Activated CD8-positive, alpha-beta memory T cell treated with anti-CD3 and anti-CD28 coated beads for 4 hours (primary cell): ENCODE measurements around the gene HSF2BP.
"Not testable (repeated sequence)": the region's sequence is repeated elsewhere in the genome, so short reads cannot be mapped to it uniquely, and the experiment has no call there.

ENCODE experiments used
- DNase-seq, 2 donors: peaks; one replicate each; pipeline ENCODE4 v3.0.0-alpha.2; 2020; ENCODE audit warnings: low read depth in 2 of 2

HSF2BP gene

DNA sequence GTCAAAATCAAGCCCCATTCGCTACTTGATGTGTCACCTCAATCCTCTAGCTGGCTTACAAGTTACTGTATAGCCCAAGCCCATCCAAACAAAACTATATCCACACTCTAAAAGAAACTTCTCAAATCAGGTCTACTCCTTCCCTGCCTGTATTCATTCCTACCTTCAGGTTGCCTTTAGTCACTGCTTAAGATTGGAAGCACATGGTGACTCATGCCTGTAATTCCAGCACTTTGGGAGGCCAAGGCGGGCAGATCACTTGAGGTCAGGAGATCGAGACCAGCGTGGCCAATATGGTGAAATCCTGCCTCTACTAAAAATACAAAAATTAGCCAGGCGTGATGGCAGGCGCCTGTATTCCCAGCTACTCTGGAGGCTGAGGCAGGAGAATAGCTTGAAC is 7.4 kb downstream of the HSF2BP start:
- DNase-seq, result not testable (repeated sequence)

GRCh38 chr21:43648171-43648570 is 11.1 kb downstream of the HSF2BP start:
- no peak for DNase-seq

DNA sequence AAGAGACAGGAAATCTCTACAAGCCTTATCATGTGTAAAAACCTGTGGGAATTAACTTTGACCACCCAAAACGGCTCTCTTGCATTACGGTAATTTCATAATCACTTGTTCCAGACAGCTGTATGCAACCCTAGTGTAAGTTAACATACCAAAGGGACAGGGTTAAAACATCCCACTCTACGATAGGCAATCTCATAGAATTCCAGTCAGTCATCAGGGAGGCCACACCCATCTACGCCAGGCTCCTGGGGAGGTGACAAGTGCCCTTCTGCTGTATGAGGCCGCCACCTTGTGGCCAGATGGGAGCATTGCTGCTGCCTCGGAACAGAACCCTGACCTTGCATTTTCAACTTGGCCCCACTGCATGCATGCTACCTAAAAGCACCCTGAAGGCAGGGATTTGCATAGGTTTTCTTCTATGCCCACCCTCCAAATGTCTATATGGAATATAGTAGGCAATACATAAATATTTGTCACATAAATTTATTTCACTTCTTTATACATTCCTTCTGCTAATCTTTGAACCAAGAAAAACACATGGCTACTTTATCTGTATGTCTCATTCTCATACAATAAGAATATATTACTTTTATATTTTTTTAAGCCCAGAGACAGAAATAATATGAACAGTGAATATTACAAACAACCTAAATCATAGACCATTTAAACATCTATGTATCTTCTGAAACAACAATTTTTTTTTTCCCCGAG is 12.6 kb downstream of the HSF2BP start:
- peak; percentile 68 to 73 for DNase-seq

DNA sequence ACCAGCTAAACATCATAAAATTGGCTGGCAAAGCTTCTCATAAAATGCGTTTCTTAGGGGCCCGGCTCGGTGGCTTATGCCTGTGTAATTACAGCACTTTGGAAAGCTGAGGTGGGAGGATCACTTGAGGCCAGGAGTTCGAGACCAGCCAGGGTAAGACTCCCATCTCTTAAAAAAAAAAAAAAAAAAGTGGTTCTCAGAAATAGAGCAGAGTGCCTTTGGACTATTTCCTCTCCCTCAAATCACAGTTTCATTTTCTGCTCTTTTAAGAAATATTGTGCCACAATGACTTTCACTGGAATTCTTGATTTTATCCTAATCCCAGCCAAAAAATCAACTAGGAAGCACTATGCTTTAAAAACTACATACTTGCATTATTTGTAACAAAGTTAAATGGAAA is 13.3 kb downstream of the HSF2BP start:
- no peak for DNase-seq

- no peak for DNase-seq
These were observed 14.0 kb downstream of the HSF2BP start for GRCh38 chr21:43645136-43645891.

- DNase-seq, result no peak
These were observed 14.7 kb downstream of the HSF2BP start for GRCh38 chr21:43644609-43645008.

- DNase-seq, result no peak
These were observed 15.2 kb downstream of the HSF2BP start for GRCh38 chr21:43644071-43644470.

GRCh38 chr21:43643193-43643592 is 16.1 kb downstream of the HSF2BP start:
- no peak for DNase-seq

DNA sequence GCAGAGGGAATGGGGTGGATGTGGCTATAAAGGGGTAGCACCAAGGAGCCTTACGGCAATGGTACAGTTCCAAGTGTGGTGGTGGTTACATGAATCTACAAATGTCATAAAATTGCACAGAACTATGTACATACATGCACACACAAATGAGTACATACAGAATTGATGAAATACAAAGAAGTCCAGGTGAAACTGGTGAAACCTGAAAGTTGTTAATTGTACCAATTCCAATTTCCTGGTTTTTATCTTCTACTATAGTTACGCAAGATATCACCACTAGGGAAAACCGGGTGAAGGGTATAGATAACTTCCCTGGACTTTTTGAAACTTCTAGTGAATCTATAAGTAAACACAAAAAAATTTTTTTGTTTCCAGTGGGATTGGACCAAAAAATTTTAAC is 18.9 kb downstream of the HSF2BP start:
- DNase-seq, result no peak

GRCh38 chr21:43639470-43640353 is 19.6 kb downstream of the HSF2BP start:
- DNase-seq, result no peak

DNA sequence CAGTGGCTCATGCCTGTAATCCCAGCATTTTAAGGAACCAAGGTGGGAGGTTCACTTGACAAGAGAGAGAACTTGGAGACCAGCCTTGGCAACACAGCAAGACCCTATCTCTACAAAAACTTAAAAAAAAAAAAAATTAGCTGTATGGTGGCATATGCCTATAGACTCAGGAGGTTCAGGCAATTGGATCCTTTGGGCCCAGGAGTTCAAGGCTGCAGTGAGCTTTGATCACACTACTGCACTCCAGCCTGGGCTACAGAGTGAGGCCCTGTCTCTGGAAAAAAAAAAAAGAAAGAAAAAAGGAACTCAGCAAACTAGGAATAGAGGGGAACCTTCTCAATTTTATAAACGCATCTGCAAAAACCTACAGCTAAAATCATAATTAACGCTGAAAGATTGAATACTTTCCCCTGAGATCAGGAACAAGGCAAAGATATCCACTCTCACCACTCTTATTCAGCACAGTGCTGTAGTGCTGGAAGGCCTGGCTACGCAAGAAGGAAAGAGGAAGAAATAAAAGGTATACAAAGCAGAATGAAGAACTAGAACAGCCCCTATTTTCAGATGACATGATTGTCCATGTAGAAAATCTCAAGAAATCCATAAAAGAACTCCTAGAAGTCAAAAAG is 21.6 kb downstream of the HSF2BP start:
- DNase-seq, result no peak

- DNase-seq, result no peak
These were observed 23.9 kb downstream of the HSF2BP start for GRCh38 chr21:43635436-43635835.

DNA sequence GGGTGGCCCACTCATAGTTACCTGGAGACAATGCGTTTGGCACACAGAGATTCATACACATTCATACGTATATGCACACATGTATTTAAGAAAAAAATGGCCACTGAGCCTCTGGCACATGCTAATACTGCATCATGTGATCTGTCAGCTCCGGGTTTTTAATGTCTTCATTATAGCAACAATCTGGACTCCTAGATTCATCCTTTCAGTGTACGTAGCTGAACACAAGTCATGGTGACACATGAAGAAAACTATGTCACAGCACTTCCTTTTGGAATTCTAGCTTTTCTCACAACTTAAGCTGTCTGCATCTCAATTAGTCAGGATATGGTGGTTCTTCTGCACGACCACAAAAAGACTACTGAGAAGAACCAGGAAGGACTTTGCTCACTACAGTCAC is 24.7 kb downstream of the HSF2BP start:
- DNase-seq, result no peak

DNA sequence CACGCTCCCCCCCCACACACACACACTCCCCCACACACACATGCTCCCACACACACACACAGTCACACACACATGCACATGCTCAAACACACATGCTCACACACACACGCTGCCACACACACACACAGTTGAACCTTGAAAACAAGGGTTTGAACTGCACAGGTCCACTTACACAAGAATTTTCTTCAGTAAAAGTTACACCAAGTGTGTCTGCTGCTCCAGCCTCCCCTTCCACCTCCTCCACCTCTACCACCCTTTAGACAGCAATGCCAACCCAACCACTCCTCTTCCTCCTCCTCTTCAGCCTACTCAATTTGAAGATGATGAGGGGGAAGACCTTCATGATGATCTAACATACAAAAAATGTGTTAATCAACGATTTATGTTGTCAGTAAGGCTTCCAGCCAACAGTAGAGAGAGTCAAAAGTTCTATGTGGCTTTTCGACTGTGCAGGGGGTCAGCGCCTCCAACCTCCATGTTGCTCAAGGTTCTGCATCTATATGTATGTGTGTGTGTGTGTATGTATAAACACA is 26.8 kb downstream of the HSF2BP start:
- DNase-seq, result no peak

- no peak for DNase-seq
These were observed 27.7 kb downstream of the HSF2BP start for GRCh38 chr21:43631411-43632107.

GRCh38 chr21:43627527-43627926 is 31.8 kb downstream of the HSF2BP start:
- DNase-seq, result no peak

GRCh38 chr21:43626390-43626789 is 32.9 kb downstream of the HSF2BP start:
- no peak for DNase-seq

DNA sequence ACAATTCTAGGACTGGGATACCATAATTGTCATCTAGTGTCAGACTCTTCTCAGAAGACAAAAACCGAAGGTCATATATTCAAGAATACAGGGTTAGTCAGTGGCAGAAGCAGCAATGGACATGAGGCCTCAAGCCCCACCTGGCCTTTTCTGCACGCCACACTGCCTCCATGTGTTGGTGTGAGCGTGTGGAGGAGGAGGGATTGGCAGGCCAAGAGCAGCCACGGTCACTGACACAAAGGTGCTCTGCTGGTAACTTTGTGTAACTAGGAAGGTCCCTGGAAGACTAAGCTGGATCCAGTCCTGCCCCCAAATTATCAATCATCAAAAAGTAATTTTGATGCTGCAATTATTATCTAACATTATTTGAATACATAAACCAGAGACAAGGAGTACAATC is 34.9 kb downstream of the HSF2BP start:
- DNase-seq, result no peak

DNA sequence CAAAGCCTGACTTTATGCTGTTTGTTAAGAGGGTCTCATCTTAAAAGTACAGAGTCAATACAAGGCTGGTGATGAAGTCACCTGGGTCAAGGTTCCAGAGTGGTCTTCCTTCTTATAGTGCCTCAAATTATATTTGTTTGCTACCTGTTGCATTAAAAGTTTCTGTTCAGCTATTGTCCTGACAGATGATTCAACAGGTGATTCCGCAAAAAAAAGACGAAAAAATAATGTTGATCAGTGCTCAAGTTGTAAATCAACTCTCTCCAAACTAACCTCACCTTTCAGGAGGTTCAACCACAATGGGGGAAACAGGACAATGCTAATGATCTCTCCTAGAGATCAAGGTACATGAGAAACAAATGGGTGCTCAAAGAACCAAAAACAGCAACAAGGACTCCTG is 35.7 kb downstream of the HSF2BP start:
- no peak for DNase-seq

DNA sequence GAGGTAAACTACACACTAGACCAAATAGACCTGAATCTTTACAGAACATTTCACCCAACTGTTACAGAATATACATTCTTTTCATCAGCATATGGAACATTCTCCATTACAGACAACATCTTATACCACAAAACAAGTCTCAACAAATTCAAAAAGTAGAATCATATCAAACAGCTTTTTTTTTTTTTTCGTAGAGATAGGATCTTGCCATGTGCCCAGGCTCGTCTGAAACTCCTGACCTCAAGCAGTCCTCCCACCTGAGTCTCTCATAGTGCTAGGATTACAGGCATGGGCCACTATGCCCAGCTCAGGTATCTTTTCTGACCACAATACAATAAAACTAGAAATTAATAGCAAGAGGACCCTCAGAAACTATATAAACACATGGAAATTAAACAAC is 36.5 kb downstream of the HSF2BP start:
- no peak for DNase-seq

DNA sequence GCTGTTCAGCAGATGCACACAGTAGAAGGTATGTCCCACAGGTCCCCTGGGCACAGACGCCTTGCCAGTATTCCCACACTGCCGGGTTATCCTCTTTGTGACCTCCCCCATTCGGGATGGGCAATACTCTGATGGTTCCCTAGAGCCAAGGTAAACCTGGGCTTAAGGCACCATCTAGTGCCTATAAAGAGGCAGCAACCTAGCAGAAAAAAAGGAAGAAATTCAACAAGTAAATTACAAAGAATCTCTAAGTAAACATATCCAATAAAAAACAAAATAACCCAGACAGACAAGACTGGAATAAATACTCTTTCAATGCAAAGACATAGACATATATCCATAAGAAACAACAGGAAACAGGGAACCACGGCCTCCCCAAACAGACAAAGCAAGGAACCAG is 39.4 kb downstream of the HSF2BP start:
- DNase-seq, result no peak
